ENCODE measurements around the gene MARCHF2. TPM values are rescaled to one million over a fixed set of nuclear protein-coding genes. Genes with fewer than 3 reads are reported as not detected.
"Not testable (repeated sequence)": the region's sequence is repeated elsewhere in the genome, so short reads cannot be mapped to it uniquely, and the experiment has no call there.

Gene MARCHF2
- total and polyA plus RNA-seq, 2 donors (not counting 1 experiment from before 2014, with no cell fraction given), result 22.9 to 52.6 TPM

DNA sequence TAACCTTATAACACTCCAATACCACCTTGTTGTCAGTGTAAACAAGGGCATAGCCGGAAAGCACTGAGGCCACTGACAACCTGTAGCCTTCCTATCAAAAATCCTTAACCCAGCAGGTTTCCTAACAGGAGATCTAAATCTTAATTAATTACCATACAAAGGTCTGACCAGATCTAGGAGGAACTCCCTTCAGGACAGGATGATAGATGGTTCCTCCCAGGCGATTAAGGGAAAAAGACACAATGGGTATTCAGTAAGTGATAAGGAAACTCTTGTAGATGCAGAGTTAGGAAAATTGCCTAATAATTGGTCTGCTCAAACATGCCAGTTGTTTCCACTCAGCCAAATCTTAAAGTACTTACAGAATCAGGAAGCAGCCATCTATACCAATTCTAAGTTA is 28.0 kb upstream of the MARCHF2 start:
- H3K36me3 ChIP-seq (replicated peaks in 1 of 2; ENCODE audit: control extremely low read depth in 1 of 2, control insufficient read depth in 1 of 2, extremely low read depth in 1 of 2, insufficient read depth in 2 of 2, low read length in 1 of 2); H3K9me3 Mint-ChIP-seq (ENCODE audit: insufficient read depth); H3K9me3 ChIP-seq (ENCODE audit: control extremely low read depth in 1 of 3, control insufficient read depth in 2 of 3, insufficient read depth in 1 of 3, low read length in 2 of 3); DNase-seq; H3K4me1 ChIP-seq (ENCODE audit: control insufficient read depth in 2 of 2, insufficient read depth in 2 of 2, low read length in 2 of 2); ATAC-seq (ENCODE audit: low read depth); H3K27me3 Mint-ChIP-seq; H3K27ac ChIP-seq (ENCODE audit: low read length in 2 of 2); H3K9ac ChIP-seq (ENCODE audit: low read length); H3K4me3 Mint-ChIP-seq; H3K4me1 Mint-ChIP-seq; H3K27ac Mint-ChIP-seq; H3K27me3 ChIP-seq (replicated peaks in 1 of 4; ENCODE audit: control extremely low read depth in 1 of 4, control insufficient read depth in 3 of 4, insufficient read depth in 4 of 4, low read length in 3 of 4); CTCF ChIA-PET; POLR2A ChIA-PET; H3K4me3 ChIP-seq (ENCODE audit: control extremely low read depth in 1 of 5, extremely low read depth in 1 of 5, insufficient read depth in 1 of 5, low read depth in 2 of 5, low read length in 4 of 5); H2AFZ ChIP-seq (ENCODE audit: insufficient read depth, low read depth, low read length, poor library complexity, severe bottlenecking); H3K4me2 ChIP-seq (replicated peaks; ENCODE audit: low read depth, low read length, poor library complexity, severe bottlenecking); H3K79me2 ChIP-seq (ENCODE audit: control insufficient read depth, insufficient read depth, low read length); intact Hi-C loops (cut with micrococcal nuclease); H4K20me1 ChIP-seq (ENCODE audit: control insufficient read depth, insufficient read depth, low read length, poor library complexity, severe bottlenecking): not testable (repeated sequence)
- 80% methylated on average over 1 of the region's 2 CpGs for WGBS (ENCODE audit: insufficient coverage)

DNA sequence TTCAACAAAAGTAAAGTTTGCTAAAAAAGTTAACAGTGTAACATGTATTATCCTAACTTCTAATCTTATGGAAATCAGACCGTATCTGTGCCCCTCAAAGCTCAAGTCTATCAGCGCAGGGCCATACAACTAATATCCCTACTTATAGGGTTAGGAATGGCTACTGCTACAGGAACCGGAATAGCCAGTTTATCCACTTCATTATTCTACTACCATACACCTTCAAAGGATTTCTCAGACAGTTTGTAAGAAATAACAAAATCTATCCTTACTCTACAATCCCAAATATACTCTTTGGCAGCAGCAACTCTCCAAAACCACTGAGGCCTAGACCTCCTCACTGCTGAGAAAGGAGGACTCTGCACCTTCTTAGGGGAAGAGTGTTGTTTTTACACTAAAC is 27.5 kb upstream of the MARCHF2 start:
- ATAC-seq (ENCODE audit: low read depth); H3K4me1 ChIP-seq (ENCODE audit: control insufficient read depth in 2 of 2, insufficient read depth in 2 of 2, low read length in 2 of 2); H3K4me3 Mint-ChIP-seq; H2AFZ ChIP-seq (ENCODE audit: insufficient read depth, low read depth, low read length, poor library complexity, severe bottlenecking); H3K36me3 ChIP-seq (replicated peaks in 1 of 2; ENCODE audit: control extremely low read depth in 1 of 2, control insufficient read depth in 1 of 2, extremely low read depth in 1 of 2, insufficient read depth in 2 of 2, low read length in 1 of 2); H3K4me3 ChIP-seq (ENCODE audit: control extremely low read depth in 1 of 5, extremely low read depth in 1 of 5, insufficient read depth in 1 of 5, low read depth in 2 of 5, low read length in 4 of 5); H3K27ac ChIP-seq (ENCODE audit: low read length in 2 of 2); POLR2A ChIA-PET; H3K79me2 ChIP-seq (ENCODE audit: control insufficient read depth, insufficient read depth, low read length); H3K4me1 Mint-ChIP-seq; H3K9me3 ChIP-seq (ENCODE audit: control extremely low read depth in 1 of 3, control insufficient read depth in 2 of 3, insufficient read depth in 1 of 3, low read length in 2 of 3); intact Hi-C loops (cut with micrococcal nuclease); CTCF ChIA-PET; H3K9me3 Mint-ChIP-seq (ENCODE audit: insufficient read depth); H4K20me1 ChIP-seq (ENCODE audit: control insufficient read depth, insufficient read depth, low read length, poor library complexity, severe bottlenecking); H3K27me3 ChIP-seq (replicated peaks in 1 of 4; ENCODE audit: control extremely low read depth in 1 of 4, control insufficient read depth in 3 of 4, insufficient read depth in 4 of 4, low read length in 3 of 4); H3K9ac ChIP-seq (ENCODE audit: low read length); H3K4me2 ChIP-seq (replicated peaks; ENCODE audit: low read depth, low read length, poor library complexity, severe bottlenecking); DNase-seq; H3K27me3 Mint-ChIP-seq; H3K27ac Mint-ChIP-seq: not testable (repeated sequence)
- 90% methylated on average over 2 of the region's 3 CpGs for WGBS (ENCODE audit: insufficient coverage)

DNA sequence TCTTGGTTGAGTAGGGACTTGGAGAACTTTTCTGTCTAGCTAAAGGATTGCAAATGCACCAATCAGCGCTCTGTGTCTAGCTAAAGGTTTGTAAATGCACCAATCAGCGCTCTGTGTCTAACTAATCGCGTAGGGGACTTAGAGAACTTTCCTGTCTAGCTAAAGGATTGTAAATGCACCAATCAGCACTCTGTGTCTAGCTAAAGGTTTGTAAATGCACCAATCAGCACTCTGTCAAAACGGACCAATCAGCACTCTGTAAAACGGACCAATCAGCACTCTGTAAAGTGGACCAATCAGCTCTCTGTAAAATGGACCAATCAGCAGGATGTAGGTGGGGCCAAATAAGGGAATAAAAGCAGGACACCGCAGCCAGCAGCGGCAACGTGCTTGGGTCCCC is 26.7 kb upstream of the MARCHF2 start:
- H3K4me1 Mint-ChIP-seq, result peaks cover 14% of the 10 kb centered on the region
- DNase-seq; H4K20me1 ChIP-seq (ENCODE audit: control insufficient read depth, insufficient read depth, low read length, poor library complexity, severe bottlenecking); H3K36me3 ChIP-seq (replicated peaks in 1 of 2; ENCODE audit: control extremely low read depth in 1 of 2, control insufficient read depth in 1 of 2, extremely low read depth in 1 of 2, insufficient read depth in 2 of 2, low read length in 1 of 2); ATAC-seq (ENCODE audit: low read depth); intact Hi-C loops (cut with micrococcal nuclease); H3K27ac Mint-ChIP-seq; H3K27me3 Mint-ChIP-seq; H3K27ac ChIP-seq (ENCODE audit: low read length in 2 of 2); H2AFZ ChIP-seq (ENCODE audit: insufficient read depth, low read depth, low read length, poor library complexity, severe bottlenecking); H3K9me3 Mint-ChIP-seq (ENCODE audit: insufficient read depth); H3K27me3 ChIP-seq (replicated peaks in 1 of 4; ENCODE audit: control extremely low read depth in 1 of 4, control insufficient read depth in 3 of 4, insufficient read depth in 4 of 4, low read length in 3 of 4); H3K4me3 Mint-ChIP-seq; H3K9me3 ChIP-seq (ENCODE audit: control extremely low read depth in 1 of 3, control insufficient read depth in 2 of 3, insufficient read depth in 1 of 3, low read length in 2 of 3); CTCF ChIA-PET; H3K4me3 ChIP-seq (ENCODE audit: control extremely low read depth in 1 of 5, extremely low read depth in 1 of 5, insufficient read depth in 1 of 5, low read depth in 2 of 5, low read length in 4 of 5); H3K9ac ChIP-seq (ENCODE audit: low read length); H3K4me2 ChIP-seq (replicated peaks; ENCODE audit: low read depth, low read length, poor library complexity, severe bottlenecking): not testable (repeated sequence)
- Histone ChIP-seq H3K79me2 (ENCODE audit: control insufficient read depth, insufficient read depth, low read length) (peaks cover 11% of the 10 kb centered on the region), H3K4me1 (ENCODE audit: control insufficient read depth in 2 of 2, insufficient read depth in 2 of 2, low read length in 2 of 2) (peaks cover 7 to 12% of the 10 kb centered on the region in 2 donors)
- WGBS (ENCODE audit: insufficient coverage), result 95% methylated on average over 7 of the region's 9 CpGs
- POLR2A ChIA-PET, result interaction anchor here (0.6 kb wide), 1 partner anchor 60 kb away, joined by 6 read pairs; no protein-coding TSS in a partner anchor
